22Rv1 (cell line): ENCODE measurements around the gene CAMTA1.
"Not testable (repeated sequence)": the region's sequence is repeated elsewhere in the genome, so short reads cannot be mapped to it uniquely, and the experiment has no call there.

Experiments used
- H3K27ac ChIP-seq: fragments of 450-650 bp; 2 replicates; pipeline ENCODE4 v1.5.1; 2017
- ZFX ChIP-seq: fragments of 450-650 bp; IDR thresholded peaks from 2 replicates; pipeline ENCODE4 v1.6.1; 2017; ENCODE audit warnings: antibody characterized with exemption, borderline replicate concordance
- TF ChIP-seq, protein P1 (sequence below): fragments of 450-650 bp; IDR thresholded peaks from 2 replicates; pipeline ENCODE4 v1.5.1; 2017; ENCODE audit warnings: mild to moderate bottlenecking

CAMTA1 gene

DNA sequence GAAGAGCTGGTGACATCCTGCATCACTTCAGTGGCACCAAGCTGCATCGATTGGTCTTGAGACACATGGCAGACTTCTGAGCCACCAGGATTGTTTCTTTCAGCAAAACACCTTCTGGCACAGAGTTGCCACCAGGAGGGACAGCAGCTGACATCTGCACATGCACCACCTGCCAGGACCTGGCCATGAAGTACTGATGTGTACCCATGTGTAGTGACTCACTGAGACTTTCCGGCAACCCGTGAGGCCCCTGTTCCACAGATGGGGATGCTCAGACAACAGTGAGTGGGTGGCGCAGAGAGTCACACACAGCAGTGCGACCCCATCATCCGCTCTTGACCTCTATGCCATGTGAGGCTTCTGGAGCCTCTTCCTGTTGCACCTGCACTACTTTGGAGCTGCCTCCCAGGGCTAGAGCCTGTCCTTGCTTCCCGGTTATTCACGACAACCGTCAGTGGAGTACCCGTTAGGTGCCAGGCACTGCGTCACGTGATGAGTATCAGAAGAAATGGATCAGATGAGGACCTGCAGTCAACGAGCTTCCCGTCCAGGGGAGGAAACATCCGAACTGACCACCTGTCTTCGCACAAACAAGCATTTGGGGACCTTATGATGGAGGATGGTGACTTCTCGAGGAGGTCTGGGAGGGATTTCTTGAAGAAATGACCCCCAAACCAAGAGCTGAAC, 905.4 kb downstream of the CAMTA1 start:
- no peak overlapping the region for H3K27ac ChIP-seq
- TF ChIP-seq, protein P1, sequence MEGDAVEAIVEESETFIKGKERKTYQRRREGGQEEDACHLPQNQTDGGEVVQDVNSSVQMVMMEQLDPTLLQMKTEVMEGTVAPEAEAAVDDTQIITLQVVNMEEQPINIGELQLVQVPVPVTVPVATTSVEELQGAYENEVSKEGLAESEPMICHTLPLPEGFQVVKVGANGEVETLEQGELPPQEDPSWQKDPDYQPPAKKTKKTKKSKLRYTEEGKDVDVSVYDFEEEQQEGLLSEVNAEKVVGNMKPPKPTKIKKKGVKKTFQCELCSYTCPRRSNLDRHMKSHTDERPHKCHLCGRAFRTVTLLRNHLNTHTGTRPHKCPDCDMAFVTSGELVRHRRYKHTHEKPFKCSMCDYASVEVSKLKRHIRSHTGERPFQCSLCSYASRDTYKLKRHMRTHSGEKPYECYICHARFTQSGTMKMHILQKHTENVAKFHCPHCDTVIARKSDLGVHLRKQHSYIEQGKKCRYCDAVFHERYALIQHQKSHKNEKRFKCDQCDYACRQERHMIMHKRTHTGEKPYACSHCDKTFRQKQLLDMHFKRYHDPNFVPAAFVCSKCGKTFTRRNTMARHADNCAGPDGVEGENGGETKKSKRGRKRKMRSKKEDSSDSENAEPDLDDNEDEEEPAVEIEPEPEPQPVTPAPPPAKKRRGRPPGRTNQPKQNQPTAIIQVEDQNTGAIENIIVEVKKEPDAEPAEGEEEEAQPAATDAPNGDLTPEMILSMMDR = no peak
- TF ChIP-seq ZFX = no peak

DNA sequence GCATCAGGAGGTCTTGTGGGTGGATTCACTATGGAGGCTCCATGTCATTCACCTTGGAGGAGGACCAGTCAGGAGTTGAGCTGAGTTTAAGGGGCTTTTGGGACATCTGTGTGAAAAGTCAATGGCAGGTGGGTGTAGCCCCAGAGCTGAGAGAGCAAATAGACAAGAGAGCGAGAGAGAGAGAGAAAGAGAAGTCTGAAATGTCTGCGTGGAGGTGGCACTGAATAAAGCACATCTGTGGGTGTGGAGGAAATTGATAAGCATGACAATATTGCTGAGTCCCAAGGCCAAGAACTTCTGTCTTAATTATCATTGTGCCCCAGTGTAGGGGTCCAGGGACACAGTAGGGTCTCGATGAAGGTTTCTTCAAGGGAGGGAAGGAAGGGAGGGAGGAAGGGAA, 906.3 kb downstream of the CAMTA1 start:
- no peak overlapping the region for H3K27ac ChIP-seq
- TF ChIP-seq, protein P1 = no peak
- no peak for TF ChIP-seq ZFX

- H3K27ac ChIP-seq = no peak overlapping the region
- no peak for TF ChIP-seq ZFX
- TF ChIP-seq, protein P1 = no peak
These were observed 906.8 kb downstream of the CAMTA1 start for GRCh38 chr1:7692005-7692404.

GRCh38 chr1:7693037-7693436, 907.8 kb downstream of the CAMTA1 start:
- not testable (repeated sequence) for H3K27ac ChIP-seq

DNA sequence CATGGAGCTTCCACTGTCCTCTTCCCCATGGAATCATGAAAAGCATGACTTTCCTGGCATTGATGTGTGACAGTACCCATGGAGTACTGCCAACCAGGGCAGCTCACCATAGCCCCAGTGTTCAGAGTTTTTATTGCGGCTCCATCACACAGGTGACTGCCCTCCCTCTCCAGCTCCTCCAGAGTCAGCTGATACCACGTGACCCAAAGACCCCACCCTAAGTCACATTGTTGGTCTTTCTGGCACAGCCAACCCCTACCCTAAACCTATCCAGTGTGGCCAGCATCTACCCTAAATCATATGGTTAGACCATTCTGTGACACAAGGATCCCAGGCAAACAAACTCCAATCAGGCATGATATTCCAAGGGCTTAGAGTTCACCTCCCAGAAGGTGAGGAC, 908.4 kb downstream of the CAMTA1 start:
- H3K27ac ChIP-seq = no peak overlapping the region
- TF ChIP-seq, protein P1 = no peak
- no peak for TF ChIP-seq ZFX

- TF ChIP-seq ZFX = no peak
- TF ChIP-seq, protein P1 = no peak
- H3K27ac ChIP-seq = no peak overlapping the region
These were observed 909.6 kb downstream of the CAMTA1 start for GRCh38 chr1:7694600-7695496.

GRCh38 chr1:7695497-7696117, 910.4 kb downstream of the CAMTA1 start:
- H3K27ac ChIP-seq = no peak overlapping the region
- TF ChIP-seq, protein P1 = no peak
- TF ChIP-seq ZFX = no peak
